Vagina (tissue), 2 donors: ENCODE data around the gene SLX4IP.

Source experiments
- CTCF ChIP-seq, 3 experiments: fragments of 450-650 bp in 2 of 3; fragments of 200-600 bp in 1 of 3; sonication (generic) in 1 of 3; IDR thresholded peaks; one replicate each; pipeline ENCODE4 v1.5.1; 2017 to 2019; ENCODE audit warnings: antibody characterized with exemption in 3 of 3, mild to moderate bottlenecking in 2 of 3, moderate library complexity in 2 of 3
- POLR2AphosphoS5 ChIP-seq, 2 donors: sonication (generic); formaldehyde crosslinking; IDR thresholded peaks; one replicate each; pipeline ENCODE4 v1.9.0; 2017; ENCODE audit warnings: antibody characterized with exemption in 2 of 2, mild to moderate bottlenecking in 2 of 2, low read depth in 1 of 2; ENCODE audit not compliant: insufficient read depth in 1 of 2

- TF ChIP-seq POLR2AphosphoS5 (IDR thresholded peaks at IDR 0.05; ENCODE audit: insufficient read depth in 1 of 2, low read depth in 1 of 2) (no peak), CTCF (IDR thresholded peaks at IDR 0.05) (no peak)
Observed at GRCh38 chr20:10551732-10552724, 116.9 kb downstream of the SLX4IP start.
